Adrenal gland (tissue), 12 donors: ENCODE data around the gene CAMK1D. TPM values are rescaled to one million over a fixed set of nuclear protein-coding genes. Genes with fewer than 3 reads are reported as not detected.

Experiments used
- DNase-seq, 7 donors: peaks; one replicate each; pipeline ENCODE4 v3.0.0-alpha.2; 2019 to 2020
- H3K27ac ChIP-seq, 5 donors: fragments of 200-600 bp; sonication (generic) in 4 of 5; 1 replicate in 3 of 5; 2 replicates in 2 of 5; pipeline versions ENCODE4 v1.5.1 to v1.8.0; 2016 to 2020; ENCODE audit warnings: mild to moderate bottlenecking in 1 of 5
- H3K27me3 ChIP-seq: fragments of 200-600 bp; 2 replicates; pipeline ENCODE4 v1.8.0; 2021
- H3K36me3 ChIP-seq, 2 donors: fragments of 200-600 bp; replicated peaks in 1 of 2; 1 replicate in 1 of 2; 2 replicates in 1 of 2; pipeline versions ENCODE4 v1.5.1 to v1.8.0; 2018 to 2022
- H3K4me1 ChIP-seq, 2 donors: fragments of 200-600 bp; replicated peaks in 1 of 2; 1 replicate in 1 of 2; 2 replicates in 1 of 2; pipeline versions ENCODE4 v1.5.1 to v1.8.0; 2018 to 2021
- H3K4me3 ChIP-seq, 4 donors: fragments of 200-600 bp; sonication (generic) in 3 of 4; one replicate each; pipeline ENCODE4 v1.5.1; 2016 to 2018
- H3K9me3 ChIP-seq, 3 donors: fragments of 200-600 bp; sonication (generic) in 1 of 3; replicated peaks in 1 of 3; 1 replicate in 2 of 3; 2 replicates in 1 of 3; pipeline versions ENCODE4 v1.5.1 to v1.8.0; 2016 to 2021
- CTCF ChIP-seq, 6 experiments: fragments of 450-650 bp in 4 of 6; fragments of 200-600 bp in 2 of 6; sonication (generic) in 1 of 6; IDR thresholded peaks; 1 replicate in 5 of 6; 2 replicates in 1 of 6; pipeline versions ENCODE4 v1.5.1 to v1.8.0; 2016 to 2021; ENCODE audit warnings: antibody characterized with exemption in 6 of 6, mild to moderate bottlenecking in 2 of 6, moderate library complexity in 1 of 6
- POLR2A ChIP-seq, 2 donors: fragments of 450-650 bp; IDR thresholded peaks; one replicate each; pipeline ENCODE4 v1.6.1; 2017; ENCODE audit warnings: antibody characterized with exemption in 2 of 2, mild to moderate bottlenecking in 2 of 2, moderate library complexity in 1 of 2
- WGBS, 4 donors: extraction: QIAGEN DNeasy Blood & Tissue Kit in 2 of 4; methylation state at CpG; one replicate each; pipeline versions ENCODE4 v1.1.5 to v1.1.7; 2013 to 2017; 5-methylcytosine and 5-hydroxymethylcytosine counted together
- intact Hi-C, 2 donors: fragments of 100-400 bp; cut with DNase I; formaldehyde crosslinking; loops; one replicate each; pipeline versions ENCODE4 v1.14.1 to v1.15.0; 2022 to 2023
- polyA plus RNA-seq, 3 donors: library from polyadenylated mRNA; stranded (reverse); fragments of 200-250 nt in 2 of 3; fragments of 350-450 nt in 1 of 3; fragmentation: Illumina TruSeq in 1 of 3; extraction: RNeasy Lipid Tissue Mini Kit (QIAGEN cat#74804) in 1 of 3; gene quantifications; one replicate each; pipeline ENCODE4 v1.2.3, GENCODE V29; 2013 to 2014
- total RNA-seq, 9 donors: library from RNA; depleted of rRNA in 4 of 9; stranded (reverse); fragments of >200 nt in 4 of 9; fragments of 120-200 nt in 1 of 9; fragmentation: NEBNext Ultra II Directional in 1 of 9; extraction: Animal tissue kit (Norgen Biotek cat#: 25700) in 1 of 9; gene quantifications; one replicate each; pipeline versions ENCODE4 v1.1.0 to v1.2.4, GENCODE V29; 2013 to 2023
- donor health status: healthy with polysubstance abuse.
- donor health status: Bipolar disorder and iron deficiency.
- donor health status: DM: yes; HTN: yes; CAD: no.
- donor health status: DM: no; HTN: no; CAD: no.
- donor health status: DM: no; HTN: no; CAD: no.
- donor health status: DM: yes; HTN: yes; CAD: no.

CAMK1D gene
- total and polyA plus RNA-seq, 12 donors: 2.3 to 9.4 (median 6.5) TPM

- WGBS, 4 donors: 85 to 92% (median 91%) methylated on average over 8 of the region's 8 CpGs
- intact Hi-C loops: no loop called here
- no peaks in the 10 kb centered on the region for H3K36me3 ChIP-seq
- no peak overlapping the region for H3K27ac ChIP-seq
- no peaks in the 10 kb centered on the region for H3K27me3 ChIP-seq
- no peaks in the 10 kb centered on the region for H3K9me3 ChIP-seq
- peaks cover 10 to 13% of the 10 kb centered on the region in 2 donors for H3K4me1 ChIP-seq
- no peak overlapping the region for H3K4me3 ChIP-seq
- no peak for DNase-seq
- TF ChIP-seq POLR2A (IDR thresholded peaks at IDR 0.05) (no peak), CTCF (IDR thresholded peaks at IDR 0.05) (no peak)
Observed at GRCh38 chr10:12772797-12773587, 423.6 kb downstream of the CAMK1D start.

- Histone ChIP-seq H3K27ac (no peak overlapping the region), H3K4me1 (peaks cover 0 to 4% of the 10 kb centered on the region in 2 donors), H3K27me3 (no peaks in the 10 kb centered on the region), H3K4me3 (no peak overlapping the region), H3K36me3 (no peaks in the 10 kb centered on the region), H3K9me3 (no peaks in the 10 kb centered on the region)
- 79 to 92% (median 84%) methylated on average over 16 of the region's 16 CpGs for WGBS, 4 donors
- TF ChIP-seq CTCF (IDR thresholded peaks at IDR 0.05): no peak
- no peak for TF ChIP-seq POLR2A (IDR thresholded peaks at IDR 0.05)
- no peak for DNase-seq
- intact Hi-C loops: no loop called here
Observed at GRCh38 chr10:12774204-12774894, 425.0 kb downstream of the CAMK1D start.

GRCh38 chr10:12777840-12778585 is 428.7 kb downstream of the CAMK1D start:
- Histone ChIP-seq H3K36me3 (no peaks in the 10 kb centered on the region), H3K27me3 (no peaks in the 10 kb centered on the region), H3K9me3 (no peaks in the 10 kb centered on the region), H3K4me3 (no peak overlapping the region), H3K4me1 (no peaks in the 10 kb centered on the region), H3K27ac (no peak overlapping the region)
- TF ChIP-seq CTCF (IDR thresholded peaks at IDR 0.05) (no peak), POLR2A (IDR thresholded peaks at IDR 0.05) (no peak)
- intact Hi-C loops: no loop called here
- DNase-seq: no peak
- WGBS, 4 donors: 74 to 87% (median 81%) methylated on average over 7 to 8 of the region's 8 CpGs
